ENCODE measurements around the gene DSC3.

DNA sequence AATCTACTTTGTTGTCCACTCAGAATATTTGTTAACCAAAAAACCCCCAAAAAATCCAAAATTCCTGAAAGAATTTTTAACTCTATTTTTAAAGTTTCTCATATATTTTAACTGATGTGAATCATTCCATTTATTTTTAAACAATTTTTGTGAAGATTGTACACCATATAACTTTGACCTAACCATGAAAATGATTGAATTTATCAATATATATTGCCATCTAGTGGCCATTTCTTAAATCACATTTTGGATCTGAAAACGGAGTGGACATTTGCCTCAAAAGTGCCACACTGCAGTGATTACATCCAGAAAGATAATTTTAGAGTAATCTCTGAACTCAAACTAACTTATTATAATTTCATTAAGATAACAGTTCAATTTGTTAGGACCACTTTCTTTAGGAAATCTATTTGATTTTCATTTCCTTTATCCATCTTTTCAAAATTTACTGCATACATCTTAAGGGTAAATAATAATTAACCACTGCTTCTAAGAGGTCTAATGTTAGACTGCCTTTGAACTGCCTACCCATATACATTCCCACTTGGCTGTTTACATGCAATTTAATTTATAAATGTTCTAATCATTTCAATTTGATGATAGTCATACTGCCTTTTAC, 71.1 kb downstream of the DSC3 start:
- TF ChIP-seq, protein P1, sequence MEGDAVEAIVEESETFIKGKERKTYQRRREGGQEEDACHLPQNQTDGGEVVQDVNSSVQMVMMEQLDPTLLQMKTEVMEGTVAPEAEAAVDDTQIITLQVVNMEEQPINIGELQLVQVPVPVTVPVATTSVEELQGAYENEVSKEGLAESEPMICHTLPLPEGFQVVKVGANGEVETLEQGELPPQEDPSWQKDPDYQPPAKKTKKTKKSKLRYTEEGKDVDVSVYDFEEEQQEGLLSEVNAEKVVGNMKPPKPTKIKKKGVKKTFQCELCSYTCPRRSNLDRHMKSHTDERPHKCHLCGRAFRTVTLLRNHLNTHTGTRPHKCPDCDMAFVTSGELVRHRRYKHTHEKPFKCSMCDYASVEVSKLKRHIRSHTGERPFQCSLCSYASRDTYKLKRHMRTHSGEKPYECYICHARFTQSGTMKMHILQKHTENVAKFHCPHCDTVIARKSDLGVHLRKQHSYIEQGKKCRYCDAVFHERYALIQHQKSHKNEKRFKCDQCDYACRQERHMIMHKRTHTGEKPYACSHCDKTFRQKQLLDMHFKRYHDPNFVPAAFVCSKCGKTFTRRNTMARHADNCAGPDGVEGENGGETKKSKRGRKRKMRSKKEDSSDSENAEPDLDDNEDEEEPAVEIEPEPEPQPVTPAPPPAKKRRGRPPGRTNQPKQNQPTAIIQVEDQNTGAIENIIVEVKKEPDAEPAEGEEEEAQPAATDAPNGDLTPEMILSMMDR (conservative IDR thresholded peaks at IDR 0.05; ENCODE audit: low read depth in 2 of 2): peak; percentile 38 to 84
- no peak for TF ChIP-seq EZH2phosphoT487 (IDR thresholded peaks at IDR 0.05; ENCODE audit: unreplicated experiment)
- TF ChIP-seq POLR2AphosphoS5 (IDR thresholded peaks at IDR 0.05; ENCODE audit: low read depth): no peak
- TF ChIP-seq, protein P2, sequence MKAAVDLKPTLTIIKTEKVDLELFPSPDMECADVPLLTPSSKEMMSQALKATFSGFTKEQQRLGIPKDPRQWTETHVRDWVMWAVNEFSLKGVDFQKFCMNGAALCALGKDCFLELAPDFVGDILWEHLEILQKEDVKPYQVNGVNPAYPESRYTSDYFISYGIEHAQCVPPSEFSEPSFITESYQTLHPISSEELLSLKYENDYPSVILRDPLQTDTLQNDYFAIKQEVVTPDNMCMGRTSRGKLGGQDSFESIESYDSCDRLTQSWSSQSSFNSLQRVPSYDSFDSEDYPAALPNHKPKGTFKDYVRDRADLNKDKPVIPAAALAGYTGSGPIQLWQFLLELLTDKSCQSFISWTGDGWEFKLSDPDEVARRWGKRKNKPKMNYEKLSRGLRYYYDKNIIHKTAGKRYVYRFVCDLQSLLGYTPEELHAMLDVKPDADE (IDR thresholded peaks at IDR 0.05): no peak
- no peak for TF ChIP-seq ZNF331 (CRISPR knock-in tag; IDR thresholded peaks at IDR 0.05; ENCODE audit: low read depth)
- TF ChIP-seq, protein P3, sequence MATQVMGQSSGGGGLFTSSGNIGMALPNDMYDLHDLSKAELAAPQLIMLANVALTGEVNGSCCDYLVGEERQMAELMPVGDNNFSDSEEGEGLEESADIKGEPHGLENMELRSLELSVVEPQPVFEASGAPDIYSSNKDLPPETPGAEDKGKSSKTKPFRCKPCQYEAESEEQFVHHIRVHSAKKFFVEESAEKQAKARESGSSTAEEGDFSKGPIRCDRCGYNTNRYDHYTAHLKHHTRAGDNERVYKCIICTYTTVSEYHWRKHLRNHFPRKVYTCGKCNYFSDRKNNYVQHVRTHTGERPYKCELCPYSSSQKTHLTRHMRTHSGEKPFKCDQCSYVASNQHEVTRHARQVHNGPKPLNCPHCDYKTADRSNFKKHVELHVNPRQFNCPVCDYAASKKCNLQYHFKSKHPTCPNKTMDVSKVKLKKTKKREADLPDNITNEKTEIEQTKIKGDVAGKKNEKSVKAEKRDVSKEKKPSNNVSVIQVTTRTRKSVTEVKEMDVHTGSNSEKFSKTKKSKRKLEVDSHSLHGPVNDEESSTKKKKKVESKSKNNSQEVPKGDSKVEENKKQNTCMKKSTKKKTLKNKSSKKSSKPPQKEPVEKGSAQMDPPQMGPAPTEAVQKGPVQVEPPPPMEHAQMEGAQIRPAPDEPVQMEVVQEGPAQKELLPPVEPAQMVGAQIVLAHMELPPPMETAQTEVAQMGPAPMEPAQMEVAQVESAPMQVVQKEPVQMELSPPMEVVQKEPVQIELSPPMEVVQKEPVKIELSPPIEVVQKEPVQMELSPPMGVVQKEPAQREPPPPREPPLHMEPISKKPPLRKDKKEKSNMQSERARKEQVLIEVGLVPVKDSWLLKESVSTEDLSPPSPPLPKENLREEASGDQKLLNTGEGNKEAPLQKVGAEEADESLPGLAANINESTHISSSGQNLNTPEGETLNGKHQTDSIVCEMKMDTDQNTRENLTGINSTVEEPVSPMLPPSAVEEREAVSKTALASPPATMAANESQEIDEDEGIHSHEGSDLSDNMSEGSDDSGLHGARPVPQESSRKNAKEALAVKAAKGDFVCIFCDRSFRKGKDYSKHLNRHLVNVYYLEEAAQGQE (IDR thresholded peaks at IDR 0.05; ENCODE audit: unreplicated experiment): no peak
- TF ChIP-seq EZH2 (IDR thresholded peaks at IDR 0.05; ENCODE audit: low read depth, unreplicated experiment): no peak

All from GM23338 (cell line).